Spleen (tissue), 11 donors: Measurements from ENCODE around the gene ATXN1. TPM values are rescaled to one million over a fixed set of nuclear protein-coding genes. Genes with fewer than 3 reads are reported as not detected.

Experiments used
- DNase-seq: peaks from one replicate; pipeline ENCODE4 v3.0.0-alpha.2; 2020
- H3K27ac ChIP-seq, 8 donors: fragments of 200-600 bp; sonication (generic) in 7 of 8; 1 replicate in 4 of 8; 2 replicates in 4 of 8; pipeline versions ENCODE4 v1.5.0 to v1.8.0; 2016 to 2021; ENCODE audit warnings: inconsistent platforms in 4 of 8, mild to moderate bottlenecking in 4 of 8, moderate library complexity in 1 of 8
- H3K27me3 ChIP-seq, 7 donors: fragments of 200-600 bp; sonication (generic) in 6 of 7; replicated peaks in 1 of 7; 1 replicate in 4 of 7; 2 replicates in 3 of 7; pipeline versions ENCODE4 v1.5.0 to v1.8.0; 2016 to 2021; ENCODE audit warnings: inconsistent platforms in 3 of 7, mild to moderate bottlenecking in 1 of 7
- H3K36me3 ChIP-seq, 6 donors: fragments of 200-600 bp; sonication (generic) in 5 of 6; 1 replicate in 4 of 6; 2 replicates in 2 of 6; pipeline versions ENCODE4 v1.5.0 to v1.8.0; 2016 to 2021; ENCODE audit warnings: inconsistent platforms in 2 of 6
- H3K4me1 ChIP-seq, 6 donors: fragments of 200-600 bp; sonication (generic) in 5 of 6; 1 replicate in 3 of 6; 2 replicates in 3 of 6; pipeline versions ENCODE4 v1.5.0 to v1.8.0; 2016 to 2021; ENCODE audit warnings: inconsistent platforms in 3 of 6
- H3K4me3 ChIP-seq, 8 donors: fragments of 200-600 bp; sonication (generic) in 7 of 8; 1 replicate in 4 of 8; 2 replicates in 4 of 8; pipeline versions ENCODE4 v1.5.0 to v1.8.0; 2016 to 2021; ENCODE audit warnings: inconsistent platforms in 4 of 8, mild to moderate bottlenecking in 4 of 8, moderate library complexity in 2 of 8
- H3K9me3 ChIP-seq, 8 donors: fragments of 200-600 bp; sonication (generic) in 7 of 8; 1 replicate in 4 of 8; 2 replicates in 4 of 8; pipeline versions ENCODE4 v1.5.0 to v1.8.0; 2016 to 2021; ENCODE audit warnings: inconsistent platforms in 4 of 8
- CTCF ChIP-seq, 11 experiments: fragments of 200-600 bp in 7 of 11; fragments of 450-650 bp in 4 of 11; sonication (generic) in 4 of 11; IDR thresholded peaks in 8 of 11; conservative IDR thresholded peaks in 3 of 11; 1 replicate in 7 of 11; 2 replicates in 4 of 11; pipeline versions ENCODE4 v1.4.0 to v1.8.0; 2016 to 2021; ENCODE audit warnings: antibody characterized with exemption in 11 of 11, inconsistent platforms in 4 of 11, mild to moderate bottlenecking in 1 of 11
- POLR2A ChIP-seq, 3 donors: fragments of 450-650 bp; IDR thresholded peaks; one replicate each; pipeline ENCODE4 v1.5.1; 2017; ENCODE audit warnings: antibody characterized with exemption in 3 of 3, mild to moderate bottlenecking in 1 of 3
- POLR2AphosphoS5 ChIP-seq, 3 donors: sonication (generic); formaldehyde crosslinking; IDR thresholded peaks; one replicate each; pipeline ENCODE4 v1.5.1; 2017; ENCODE audit warnings: antibody characterized with exemption in 3 of 3
- WGBS, 5 donors: extraction: QIAGEN DNeasy Blood & Tissue Kit in 3 of 5; methylation state at CpG; one replicate each; pipeline versions ENCODE4 v1.1.5 to v1.1.7; 2013 to 2018; 5-methylcytosine and 5-hydroxymethylcytosine counted together
- intact Hi-C: fragments of 100-400 bp; cut with DNase I; formaldehyde crosslinking; loops from one replicate; pipeline ENCODE4 v1.15.0; 2023; ENCODE audit warnings: low total_unique reads
- polyA plus RNA-seq, 3 donors: library from polyadenylated mRNA; stranded (reverse); fragments of 200-250 nt; gene quantifications; one replicate each; pipeline ENCODE4 v1.2.1, GENCODE V29; 2013
- total RNA-seq, 7 donors: library from RNA; depleted of rRNA in 3 of 7; stranded (reverse); fragments of >200 nt in 3 of 7; fragmentation: NEBNext Ultra II Directional in 4 of 7; extraction: Animal tissue kit (Norgen Biotek cat#: 25700) in 4 of 7; gene quantifications; one replicate each; pipeline versions ENCODE4 v1.1.0 to v1.2.1, GENCODE V29; 2016 to 2021
- donor health status: healthy with polysubstance abuse.
- donor health status: DM: no; HTN: no; CAD: no; lungs with moderate emphysema.
- donor health status: DM: no; HTN: no; CAD: no.
- donor health status: Bipolar disorder and iron deficiency.
- donor health status: healthy.
- donor health status: DM: no; HTN: no; CAD: no.
- donor health status: DM: yes; HTN: yes; CAD: no.

Gene ATXN1
- total and polyA plus RNA-seq, 10 donors: 3.5 to 123 (median 73.9) TPM

GRCh38 chr6:16473184-16473907 is 287.9 kb downstream of the ATXN1 start:
- H3K4me3 ChIP-seq: no peak overlapping the region
- intact Hi-C loops: no loop called here
- H3K27me3 ChIP-seq: no peaks in the 10 kb centered on the region
- TF ChIP-seq POLR2A (IDR thresholded peaks at IDR 0.05) (no peak), POLR2AphosphoS5 (IDR thresholded peaks at IDR 0.05) (no peak)
- no peak for DNase-seq
- 68 to 80% (median 74%) methylated on average over 10 of the region's 10 CpGs for WGBS, 5 donors
- no peaks in the 10 kb centered on the region for H3K9me3 ChIP-seq
- H3K36me3 ChIP-seq: peaks cover 0 to 2% (median 0%) of the 10 kb centered on the region in 6 donors
- peak overlapping the region in 5 of 8 donors; percentile 25 to 63 (median 44) for H3K27ac ChIP-seq
- H3K4me1 ChIP-seq: peaks cover 0 to 69% (median 26%) of the 10 kb centered on the region in 6 donors

- no peak for TF ChIP-seq POLR2A (IDR thresholded peaks at IDR 0.05)
- no peak for TF ChIP-seq CTCF (IDR thresholded peaks at IDR 0.05 in 8 of 11, conservative IDR thresholded peaks at IDR 0.05 in 3 of 11)
- no peak for TF ChIP-seq POLR2AphosphoS5 (IDR thresholded peaks at IDR 0.05)
- H3K4me1 ChIP-seq: peaks cover 0 to 69% (median 25%) of the 10 kb centered on the region in 6 donors
- H3K36me3 ChIP-seq: no peaks in the 10 kb centered on the region
- H3K4me3 ChIP-seq: no peak overlapping the region
- H3K27me3 ChIP-seq: no peaks in the 10 kb centered on the region
- WGBS, 5 donors: 82 to 87% (median 84%) methylated on average over 3 of the region's 3 CpGs
- intact Hi-C loops: no loop called here
- no peaks in the 10 kb centered on the region for H3K9me3 ChIP-seq
- peak overlapping the region in 4 of 8 donors; percentile 42 to 63 (median 50) for H3K27ac ChIP-seq
- DNase-seq: no peak
Measured at GRCh38 chr6:16472349-16473069, 288.8 kb downstream of the ATXN1 start.

DNA sequence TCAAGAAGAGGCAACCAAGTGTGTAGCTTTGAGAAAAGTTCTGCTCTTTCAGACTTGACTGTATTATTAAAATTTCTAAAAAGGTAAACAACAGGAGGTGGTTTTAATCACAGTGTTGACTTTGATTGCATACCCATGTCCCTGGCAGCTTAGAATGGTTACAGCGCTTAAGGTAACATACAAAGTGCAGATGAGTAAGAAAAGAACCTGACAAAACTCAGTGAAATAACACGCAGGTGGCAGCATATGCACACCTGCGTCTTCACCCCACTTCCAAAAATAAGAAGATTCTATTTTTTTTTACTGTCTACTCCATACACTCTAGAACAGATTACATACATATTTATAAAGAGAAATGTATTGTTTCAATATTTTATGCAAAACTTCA is 289.4 kb downstream of the ATXN1 start:
- TF ChIP-seq POLR2AphosphoS5 (IDR thresholded peaks at IDR 0.05) (no peak), POLR2A (IDR thresholded peaks at IDR 0.05) (no peak), CTCF (IDR thresholded peaks at IDR 0.05 in 8 of 11, conservative IDR thresholded peaks at IDR 0.05 in 3 of 11) (no peak)
- H3K4me3 ChIP-seq: no peak overlapping the region
- H3K4me1 ChIP-seq: peaks cover 0 to 63% (median 22%) of the 10 kb centered on the region in 6 donors
- no peak for DNase-seq
- no peaks in the 10 kb centered on the region for H3K27me3 ChIP-seq
- H3K27ac ChIP-seq: peak overlapping the region in 4 of 8 donors; percentile 0 to 63 (median 28)
- intact Hi-C loops: no loop called here
- H3K9me3 ChIP-seq: no peaks in the 10 kb centered on the region
- 80 to 88% (median 87%) methylated on average over 3 of the region's 3 CpGs for WGBS, 5 donors
- no peaks in the 10 kb centered on the region for H3K36me3 ChIP-seq

- intact Hi-C loops: no loop called here
- TF ChIP-seq POLR2A (IDR thresholded peaks at IDR 0.05) (no peak), POLR2AphosphoS5 (IDR thresholded peaks at IDR 0.05) (peak in 1 of 3 donors; percentile 12)
- Histone ChIP-seq H3K4me3 (no peak overlapping the region), H3K36me3 (no peaks in the 10 kb centered on the region), H3K27ac (peak overlapping the region in 4 of 8 donors; percentile 0 to 63 (median 28)), H3K27me3 (no peaks in the 10 kb centered on the region), H3K9me3 (no peaks in the 10 kb centered on the region), H3K4me1 (peaks cover 0 to 63% (median 21%) of the 10 kb centered on the region in 6 donors)
- 64 to 76% (median 71%) methylated on average over 8 of the region's 8 CpGs for WGBS, 5 donors
- no peak for DNase-seq
Measured at GRCh38 chr6:16471222-16471909, 289.9 kb downstream of the ATXN1 start.
